NCI-H2196 treated with DMSO at 0.1 percent for 48 hours (cell line): ENCODE measurements around the gene CLOCK.
A peak's percentile ranks its signal among the peaks of the same experiment; 100 is the strongest.
"Not testable (repeated sequence)": the region's sequence is repeated elsewhere in the genome, so short reads cannot be mapped to it uniquely, and the experiment has no call there.

ENCODE experiments used
- DNase-seq: peaks from one replicate; lab custom pipeline; 2025; ENCODE audit not compliant: unreplicated experiment; lab: John Stamatoyannopoulos, UW

Gene CLOCK, protein sequence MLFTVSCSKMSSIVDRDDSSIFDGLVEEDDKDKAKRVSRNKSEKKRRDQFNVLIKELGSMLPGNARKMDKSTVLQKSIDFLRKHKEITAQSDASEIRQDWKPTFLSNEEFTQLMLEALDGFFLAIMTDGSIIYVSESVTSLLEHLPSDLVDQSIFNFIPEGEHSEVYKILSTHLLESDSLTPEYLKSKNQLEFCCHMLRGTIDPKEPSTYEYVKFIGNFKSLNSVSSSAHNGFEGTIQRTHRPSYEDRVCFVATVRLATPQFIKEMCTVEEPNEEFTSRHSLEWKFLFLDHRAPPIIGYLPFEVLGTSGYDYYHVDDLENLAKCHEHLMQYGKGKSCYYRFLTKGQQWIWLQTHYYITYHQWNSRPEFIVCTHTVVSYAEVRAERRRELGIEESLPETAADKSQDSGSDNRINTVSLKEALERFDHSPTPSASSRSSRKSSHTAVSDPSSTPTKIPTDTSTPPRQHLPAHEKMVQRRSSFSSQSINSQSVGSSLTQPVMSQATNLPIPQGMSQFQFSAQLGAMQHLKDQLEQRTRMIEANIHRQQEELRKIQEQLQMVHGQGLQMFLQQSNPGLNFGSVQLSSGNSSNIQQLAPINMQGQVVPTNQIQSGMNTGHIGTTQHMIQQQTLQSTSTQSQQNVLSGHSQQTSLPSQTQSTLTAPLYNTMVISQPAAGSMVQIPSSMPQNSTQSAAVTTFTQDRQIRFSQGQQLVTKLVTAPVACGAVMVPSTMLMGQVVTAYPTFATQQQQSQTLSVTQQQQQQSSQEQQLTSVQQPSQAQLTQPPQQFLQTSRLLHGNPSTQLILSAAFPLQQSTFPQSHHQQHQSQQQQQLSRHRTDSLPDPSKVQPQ

DNA sequence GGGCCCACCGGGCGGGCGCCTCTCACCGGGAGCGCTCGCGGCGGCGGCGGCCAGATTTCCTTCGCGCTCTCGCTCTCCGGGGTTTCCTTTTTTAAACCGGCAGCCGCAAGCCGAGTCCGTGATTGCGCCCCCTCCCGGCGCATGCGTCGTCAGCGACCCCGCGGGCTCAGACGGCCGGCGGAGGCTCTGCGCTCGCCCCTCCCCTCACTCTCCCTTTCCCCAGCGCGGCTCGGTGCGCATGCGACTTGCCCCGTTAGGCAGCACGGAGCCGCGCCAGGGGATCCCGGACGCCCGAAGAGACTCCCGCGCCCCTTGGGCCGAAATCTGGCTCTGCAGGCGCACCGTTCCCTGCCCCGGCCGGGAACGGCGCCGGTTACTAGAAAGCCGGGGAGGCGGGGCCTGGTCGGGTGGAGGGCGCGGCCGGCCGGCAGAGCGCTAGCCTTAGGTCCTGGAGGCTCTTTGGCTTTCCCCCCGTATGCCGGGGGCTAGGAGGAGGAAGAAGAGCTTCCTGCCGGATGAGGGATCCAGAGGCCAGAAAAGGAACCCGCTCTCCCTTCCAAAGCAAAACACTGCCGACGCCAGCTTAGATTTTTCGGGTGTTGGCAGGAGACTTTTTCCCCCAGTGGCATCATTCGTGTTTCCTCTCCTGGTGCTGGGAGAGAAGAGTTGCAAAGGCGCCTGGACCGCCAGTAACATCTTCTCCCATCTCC lies at the start of gene CLOCK:
TSS of gene CLOCK (minus strand) at position 154 of the 710 bp plus-strand sequence. CDS start 64,124 bp downstream, outside the sequence.
- peak; percentile 42 for DNase-seq

DNA sequence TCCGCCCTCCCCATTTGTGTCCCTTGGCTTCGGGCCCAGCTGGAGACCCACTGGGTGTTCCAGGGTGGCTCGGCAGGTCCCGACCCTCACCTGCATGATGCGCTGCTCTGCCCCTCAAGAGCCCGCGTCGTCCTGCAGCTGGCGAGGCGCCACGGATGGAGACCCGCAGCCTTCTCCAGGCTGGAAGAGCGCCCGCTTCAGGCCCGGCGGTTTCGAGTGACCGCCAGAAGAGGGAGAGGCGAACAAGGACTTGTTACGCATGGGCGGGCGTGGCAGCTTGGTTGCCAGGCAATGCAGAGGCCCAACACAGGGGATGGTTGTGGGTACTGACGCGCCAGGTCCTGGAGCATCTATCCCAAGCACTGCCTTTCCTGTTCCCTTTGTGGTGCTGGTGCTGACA lies 45.3 kb upstream of the CLOCK start, which contains the start of gene PDCL2:
TSS of gene PDCL2 (minus strand) at position 232 of the 400 bp plus-strand sequence. CDS start at position 96, 136 bp downstream.
- DNase-seq, result no peak

DNA sequence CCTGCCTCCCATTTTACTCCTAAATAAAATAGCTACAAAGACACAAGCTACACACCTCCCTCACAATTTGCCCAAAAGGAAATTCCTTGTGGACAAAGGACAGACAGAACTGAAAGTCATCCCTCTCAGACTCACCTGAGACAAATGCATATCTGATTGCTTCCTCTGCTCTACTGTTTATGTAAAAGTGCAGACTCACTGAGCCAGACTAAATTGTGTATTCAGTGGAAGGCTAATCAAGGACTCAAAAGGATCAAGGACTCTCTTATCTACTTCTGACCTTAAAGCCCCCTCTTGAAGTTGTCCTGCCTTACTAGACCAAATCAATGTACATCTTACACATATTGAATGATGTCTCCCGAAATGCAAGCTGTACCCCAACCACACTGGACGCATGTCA lies 41.5 kb upstream of the CLOCK start:
- DNase-seq, result no peak

- not testable (repeated sequence) for DNase-seq
These were observed 36.1 kb upstream of the CLOCK start for GRCh38 chr4:55582773-55583172.

- no peak for DNase-seq
These were observed 31.8 kb upstream of the CLOCK start for GRCh38 chr4:55578341-55579010.

DNA sequence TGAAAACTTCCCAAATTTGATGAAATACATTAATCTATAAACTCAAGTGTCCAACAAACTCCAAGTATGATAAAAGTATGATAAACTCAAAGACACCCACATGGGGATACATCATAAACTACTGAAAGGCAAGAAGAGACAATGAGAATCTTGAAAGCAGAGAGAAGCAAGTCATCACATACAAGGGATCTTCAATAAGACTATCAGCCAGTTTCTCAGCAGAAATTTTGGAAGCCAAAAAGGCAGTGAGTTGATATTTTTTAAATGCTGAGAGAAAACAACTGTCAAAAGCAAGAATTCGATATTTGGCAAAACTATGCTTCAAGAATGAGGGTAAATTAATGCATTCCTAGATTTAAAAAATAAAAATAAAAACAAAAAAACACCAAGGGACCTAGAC lies 28.8 kb upstream of the CLOCK start:
- DNase-seq, result no peak

- DNase-seq, result no peak
These were observed 27.5 kb upstream of the CLOCK start for GRCh38 chr4:55574252-55574651.

DNA sequence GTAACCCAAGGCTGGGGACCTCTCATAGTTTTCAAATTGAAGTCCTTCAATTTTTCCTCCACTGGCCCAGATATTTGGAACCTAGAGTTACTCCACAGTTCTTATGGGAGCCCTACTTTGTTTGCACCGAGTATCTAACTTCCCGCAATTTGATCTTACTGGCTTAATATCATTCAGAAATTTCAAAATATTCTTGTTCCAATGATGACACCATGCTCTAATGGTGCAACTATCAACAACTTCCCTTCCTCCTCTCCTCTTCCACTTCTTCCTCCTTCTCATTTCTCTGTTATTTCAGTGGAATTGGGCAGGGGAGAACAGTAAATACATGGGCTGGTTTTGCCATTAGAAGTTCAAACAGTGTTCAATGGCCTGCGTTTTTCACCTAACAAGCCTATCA lies 25.1 kb upstream of the CLOCK start:
- DNase-seq, result no peak

DNA sequence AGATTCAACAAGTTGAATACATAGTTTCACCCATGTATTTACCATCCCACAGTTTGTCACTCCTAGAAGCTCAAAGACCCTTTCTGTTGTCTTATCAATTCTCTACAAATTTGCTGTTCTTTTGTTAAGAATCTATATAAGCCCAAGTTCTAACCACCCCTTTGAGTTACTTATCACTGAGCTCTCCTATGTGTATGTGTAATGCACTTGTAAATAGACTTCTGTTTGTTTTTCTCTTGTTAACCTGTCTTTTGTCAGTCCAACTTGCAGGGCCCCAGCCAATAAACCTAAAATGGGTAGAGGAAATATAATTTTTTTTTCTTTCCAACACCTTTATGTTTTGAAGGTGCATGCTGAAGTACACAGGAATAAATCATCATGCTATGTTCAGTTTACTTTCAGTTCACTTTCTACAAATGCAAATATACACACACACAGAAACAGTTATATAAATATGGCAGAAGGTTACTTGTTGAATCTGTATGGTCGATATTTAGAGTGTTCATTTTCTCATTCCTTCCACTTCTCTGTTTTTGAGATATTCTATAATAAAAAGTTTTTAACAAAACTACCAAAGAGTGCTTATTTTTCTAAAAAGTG lies 22.3 kb upstream of the CLOCK start:
- no peak for DNase-seq

DNA sequence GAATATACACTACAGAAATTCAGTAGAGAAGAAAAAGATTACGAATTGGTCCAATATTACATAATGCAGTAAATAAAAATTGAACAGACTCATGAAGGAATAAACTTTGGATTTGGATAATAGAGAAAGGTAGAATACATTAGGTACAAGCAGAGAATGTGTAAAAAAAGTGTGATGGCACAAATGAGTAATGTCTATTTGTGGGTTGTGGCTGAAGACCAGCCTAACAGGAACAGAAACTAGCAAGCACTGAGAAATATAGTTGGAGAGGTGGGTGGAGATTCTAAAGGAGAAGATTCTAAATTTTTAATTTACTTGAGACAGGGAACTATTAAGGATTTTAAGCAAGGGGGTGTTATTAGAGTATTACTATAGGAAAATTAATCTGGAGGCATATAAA lies 15.2 kb upstream of the CLOCK start:
- DNase-seq, result no peak

DNA sequence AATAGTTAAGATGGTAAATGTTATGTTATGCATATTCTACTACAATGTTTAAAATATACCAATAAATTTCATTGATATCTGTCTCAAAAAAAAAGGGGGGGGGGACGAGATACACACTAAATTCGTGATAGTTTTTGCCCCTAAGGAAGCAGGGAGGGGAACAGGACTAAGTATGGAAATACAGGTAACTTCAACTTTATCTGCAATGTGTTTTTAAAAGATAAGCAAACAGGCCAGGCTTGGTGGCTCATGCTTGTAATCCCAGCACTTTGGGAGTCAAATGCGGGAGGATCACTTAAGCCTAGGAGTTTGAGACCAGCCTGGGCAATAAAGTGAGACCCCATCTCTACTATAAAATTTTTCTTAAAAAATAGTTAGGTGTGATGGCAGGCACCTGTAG lies 13.4 kb upstream of the CLOCK start:
- no peak for DNase-seq

DNA sequence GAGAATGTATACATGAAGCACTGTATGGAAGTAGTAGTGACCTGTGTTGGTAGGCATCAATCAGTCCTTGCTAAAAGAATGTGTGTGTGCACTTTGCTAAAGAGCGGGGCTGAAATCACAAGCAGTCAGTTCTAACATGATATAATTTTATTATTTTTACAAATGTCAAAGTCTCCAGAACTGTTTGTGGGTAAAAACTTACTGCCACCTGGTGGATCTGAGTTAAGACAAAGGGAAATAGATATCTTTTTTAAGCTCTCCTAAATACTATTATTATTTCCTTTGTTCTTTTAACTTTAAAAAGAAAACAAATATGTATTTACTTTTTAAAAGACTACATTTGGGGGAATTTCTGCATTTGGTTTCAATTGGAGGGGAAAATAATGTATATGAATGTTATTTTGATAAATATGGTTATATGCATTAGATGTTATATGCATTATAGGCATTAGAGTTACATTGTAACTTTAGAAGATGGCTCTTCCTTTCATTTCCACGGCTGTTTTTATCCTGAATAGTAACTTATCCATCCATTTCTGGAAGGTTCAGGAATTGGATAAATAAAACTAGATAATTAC lies 7.8 kb upstream of the CLOCK start:
- no peak for DNase-seq

GRCh38 chr4:55553441-55554201 lies 6.9 kb upstream of the CLOCK start:
- no peak for DNase-seq

DNA sequence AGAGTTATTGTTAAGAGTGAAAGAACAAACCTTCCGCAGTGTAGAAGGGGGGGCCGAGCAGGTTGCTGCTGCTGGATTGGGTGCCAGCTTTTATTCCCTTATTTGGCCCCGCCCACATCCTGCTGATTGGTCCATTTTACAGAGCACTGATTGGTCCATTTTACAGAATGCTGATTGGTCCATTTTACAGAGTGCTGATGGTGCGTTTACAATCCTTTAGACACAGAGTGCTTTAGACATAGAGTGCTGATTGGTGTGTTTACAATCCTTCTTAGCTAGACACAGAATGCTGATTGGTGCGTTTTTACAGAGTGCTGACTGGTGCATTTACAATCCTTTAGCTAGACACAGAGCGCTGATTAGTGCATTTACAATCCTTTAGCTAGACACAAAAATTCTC lies 5.3 kb upstream of the CLOCK start:
- DNase-seq, result not testable (repeated sequence)

- no peak for DNase-seq
These were observed 3.2 kb upstream of the CLOCK start for GRCh38 chr4:55549888-55550287.

DNA sequence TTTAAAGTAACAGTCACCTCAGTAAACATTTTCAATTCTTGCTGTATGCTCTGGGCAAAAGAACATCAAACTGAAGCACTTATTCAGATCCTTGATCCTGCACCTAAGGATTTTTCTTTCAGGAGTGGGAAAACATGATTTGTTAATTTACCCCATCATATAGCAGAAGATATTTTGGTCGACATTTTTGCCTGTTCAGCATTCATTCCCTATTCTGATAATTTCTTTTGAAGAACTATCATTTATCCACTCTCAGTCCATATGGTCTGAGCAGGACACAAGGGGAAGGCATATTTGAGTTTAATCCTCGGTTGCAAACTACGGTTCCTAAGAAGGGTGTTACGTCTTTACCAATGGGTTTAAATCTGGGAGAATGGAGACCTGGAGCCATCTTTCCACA lies 1.2 kb upstream of the CLOCK start:
- DNase-seq, result no peak

GRCh38 chr4:55547466-55547770 lies 709 bp upstream of the CLOCK start:
- no peak for DNase-seq

DNA sequence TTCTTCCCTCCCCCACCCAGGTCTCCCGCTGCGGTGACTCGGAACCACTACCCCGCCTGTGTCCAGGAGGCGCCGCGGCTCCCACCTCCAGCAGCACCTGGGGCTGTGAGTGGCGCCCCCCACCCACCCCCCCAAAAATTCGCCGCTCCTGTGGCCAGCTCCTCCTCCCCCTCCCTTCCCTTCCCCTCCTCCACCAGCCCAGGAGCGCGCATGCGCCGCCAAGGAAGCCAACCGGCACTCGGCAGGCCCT lies 278 bp downstream of the CLOCK start:
- no peak for DNase-seq

GRCh38 chr4:55545641-55546505 lies 836 bp downstream of the CLOCK start:
- peak; percentile 23 for DNase-seq
